ENCODE measurements around the gene DNAJC1. TPM values are rescaled to one million over a fixed set of nuclear protein-coding genes. Genes with fewer than 3 reads are reported as not detected.

The DNAJC1 gene
- total RNA-seq, 1 donor from 2014 or later = 18.2 TPM

DNA sequence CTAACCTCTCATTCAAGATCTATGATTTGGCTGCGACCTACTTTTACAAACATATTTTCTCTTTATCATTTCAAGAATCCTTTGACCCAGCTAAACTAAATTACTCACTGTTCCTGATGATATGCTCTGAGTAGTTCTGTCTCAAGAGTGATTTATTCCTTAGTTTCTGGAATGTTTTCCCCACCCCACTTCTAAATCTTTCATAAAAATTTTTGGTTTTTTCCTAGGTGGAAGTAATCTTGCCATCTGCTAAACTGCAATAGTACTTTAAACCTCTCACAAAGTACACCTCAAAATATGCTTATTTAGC is 170.8 kb downstream of the DNAJC1 start:
- TF ChIP-seq, protein P1, sequence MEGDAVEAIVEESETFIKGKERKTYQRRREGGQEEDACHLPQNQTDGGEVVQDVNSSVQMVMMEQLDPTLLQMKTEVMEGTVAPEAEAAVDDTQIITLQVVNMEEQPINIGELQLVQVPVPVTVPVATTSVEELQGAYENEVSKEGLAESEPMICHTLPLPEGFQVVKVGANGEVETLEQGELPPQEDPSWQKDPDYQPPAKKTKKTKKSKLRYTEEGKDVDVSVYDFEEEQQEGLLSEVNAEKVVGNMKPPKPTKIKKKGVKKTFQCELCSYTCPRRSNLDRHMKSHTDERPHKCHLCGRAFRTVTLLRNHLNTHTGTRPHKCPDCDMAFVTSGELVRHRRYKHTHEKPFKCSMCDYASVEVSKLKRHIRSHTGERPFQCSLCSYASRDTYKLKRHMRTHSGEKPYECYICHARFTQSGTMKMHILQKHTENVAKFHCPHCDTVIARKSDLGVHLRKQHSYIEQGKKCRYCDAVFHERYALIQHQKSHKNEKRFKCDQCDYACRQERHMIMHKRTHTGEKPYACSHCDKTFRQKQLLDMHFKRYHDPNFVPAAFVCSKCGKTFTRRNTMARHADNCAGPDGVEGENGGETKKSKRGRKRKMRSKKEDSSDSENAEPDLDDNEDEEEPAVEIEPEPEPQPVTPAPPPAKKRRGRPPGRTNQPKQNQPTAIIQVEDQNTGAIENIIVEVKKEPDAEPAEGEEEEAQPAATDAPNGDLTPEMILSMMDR (conservative IDR thresholded peaks at IDR 0.05) = no peak
- no peak overlapping the region for H3K4me3 Mint-ChIP-seq
- no peaks in the 10 kb centered on the region for H3K4me1 Mint-ChIP-seq (ENCODE audit: unreplicated experiment)
- no peaks in the 10 kb centered on the region for H3K27me3 Mint-ChIP-seq
- no peak overlapping the region for H3K27ac Mint-ChIP-seq
- DNase-seq (ENCODE audit: extremely low spot score, unreplicated experiment) = no peak
- peaks cover 21% of the 10 kb centered on the region for H3K36me3 Mint-ChIP-seq
- H3K9me3 Mint-ChIP-seq = peaks cover 15% of the 10 kb centered on the region

DNA sequence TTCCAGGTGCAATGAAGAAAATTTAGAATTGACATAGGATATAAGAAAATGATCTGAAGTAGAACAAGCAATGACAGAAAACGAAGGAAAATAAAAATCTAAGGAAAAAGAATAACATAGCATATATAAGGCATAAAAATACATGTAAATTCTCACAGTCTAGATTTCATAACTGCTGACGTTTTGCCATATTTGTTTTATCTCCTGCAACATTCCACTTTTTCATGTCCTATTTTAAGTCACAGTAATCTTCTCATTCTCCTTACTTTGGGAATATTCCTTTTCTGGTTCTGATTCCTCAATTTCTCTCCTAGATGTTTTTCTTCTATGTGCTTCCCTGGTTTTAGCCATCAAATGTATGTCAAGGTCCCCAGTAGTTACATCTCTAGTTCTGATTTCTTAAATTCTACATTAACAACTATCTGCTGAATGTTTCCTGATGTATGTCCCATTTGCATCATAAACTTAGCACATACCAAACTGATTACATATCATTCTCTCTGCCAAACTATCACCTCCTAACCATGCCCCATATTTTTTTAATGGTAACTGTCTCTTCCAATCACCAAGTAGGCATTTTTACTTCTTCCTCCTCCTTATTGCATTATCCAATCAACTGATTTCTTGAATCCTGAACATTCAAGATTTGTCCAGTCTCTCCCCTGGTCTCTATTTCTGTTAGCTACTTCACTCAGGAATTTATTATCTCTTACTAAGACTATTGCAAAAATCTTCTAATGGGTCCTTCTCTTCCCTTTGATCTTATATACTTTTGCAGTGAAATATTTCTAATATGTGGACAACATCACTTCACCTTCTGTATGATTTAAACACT is 171.3 kb downstream of the DNAJC1 start:
- Mint-ChIP-seq H3K4me3 (no peak overlapping the region), H3K27ac (no peak overlapping the region), H3K27me3 (no peaks in the 10 kb centered on the region), H3K36me3 (peaks cover 21% of the 10 kb centered on the region), H3K4me1 (ENCODE audit: unreplicated experiment) (no peaks in the 10 kb centered on the region), H3K9me3 (peaks cover 15% of the 10 kb centered on the region)
- TF ChIP-seq, protein P1 (conservative IDR thresholded peaks at IDR 0.05) = no peak
- no peak for DNase-seq (ENCODE audit: extremely low spot score, unreplicated experiment)

DNA sequence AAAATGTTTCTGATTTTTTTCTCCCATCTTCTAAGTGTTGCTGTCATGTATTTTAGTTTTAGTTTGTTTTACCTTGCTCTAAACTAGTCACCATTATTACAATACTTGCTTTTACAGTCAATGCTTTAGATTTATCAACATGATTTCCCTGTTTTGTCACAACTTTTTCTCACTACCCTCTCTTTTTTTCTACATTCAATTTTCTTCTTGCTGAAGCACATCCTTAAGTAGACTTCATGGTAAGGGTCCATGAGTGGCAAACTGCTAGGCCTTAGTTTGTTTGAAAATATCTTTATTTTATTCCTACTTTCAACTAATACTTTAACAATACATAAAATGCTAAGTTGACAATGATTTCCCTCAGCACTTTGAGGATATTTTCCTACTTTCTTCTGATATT is 173.5 kb downstream of the DNAJC1 start:
- peaks cover 27% of the 10 kb centered on the region for H3K36me3 Mint-ChIP-seq
- no peaks in the 10 kb centered on the region for H3K27me3 Mint-ChIP-seq
- peaks cover 31% of the 10 kb centered on the region for H3K9me3 Mint-ChIP-seq

DNA sequence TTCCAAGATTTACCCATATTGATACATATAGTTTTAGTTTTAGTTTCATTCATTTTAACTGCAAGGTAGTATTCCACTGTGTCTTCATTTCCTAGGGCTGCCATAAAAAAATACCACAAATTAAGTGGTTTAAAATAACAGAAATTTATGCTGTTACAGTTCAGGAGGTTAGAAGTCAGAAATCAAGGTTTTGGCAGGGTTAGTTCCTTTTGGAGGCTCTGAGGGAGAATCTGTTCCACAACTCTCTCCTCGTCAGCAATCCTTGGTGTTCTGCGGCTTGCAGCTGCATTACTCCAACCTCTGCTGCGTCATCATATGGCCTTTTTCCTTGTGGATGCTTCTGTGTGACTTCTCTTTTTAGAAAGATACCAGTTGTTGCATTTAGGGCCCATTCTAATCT is 176.2 kb downstream of the DNAJC1 start:
- Mint-ChIP-seq H3K9me3 (peaks cover 25% of the 10 kb centered on the region), H3K27ac (no peak overlapping the region), H3K27me3 (no peaks in the 10 kb centered on the region), H3K36me3 (peaks cover 18% of the 10 kb centered on the region), H3K4me3 (no peak overlapping the region), H3K4me1 (ENCODE audit: unreplicated experiment) (no peaks in the 10 kb centered on the region)
- TF ChIP-seq, protein P1 (conservative IDR thresholded peaks at IDR 0.05) = no peak
- no peak for DNase-seq (ENCODE audit: extremely low spot score, unreplicated experiment)

More for the DNA sequence above, 173.5 kb downstream of the DNAJC1 start:
- no peak overlapping the region for H3K27ac Mint-ChIP-seq
- TF ChIP-seq, protein P1 (conservative IDR thresholded peaks at IDR 0.05) = no peak
- H3K4me3 Mint-ChIP-seq = no peak overlapping the region
- no peaks in the 10 kb centered on the region for H3K4me1 Mint-ChIP-seq (ENCODE audit: unreplicated experiment)
- no peak for DNase-seq (ENCODE audit: extremely low spot score, unreplicated experiment)

DNA sequence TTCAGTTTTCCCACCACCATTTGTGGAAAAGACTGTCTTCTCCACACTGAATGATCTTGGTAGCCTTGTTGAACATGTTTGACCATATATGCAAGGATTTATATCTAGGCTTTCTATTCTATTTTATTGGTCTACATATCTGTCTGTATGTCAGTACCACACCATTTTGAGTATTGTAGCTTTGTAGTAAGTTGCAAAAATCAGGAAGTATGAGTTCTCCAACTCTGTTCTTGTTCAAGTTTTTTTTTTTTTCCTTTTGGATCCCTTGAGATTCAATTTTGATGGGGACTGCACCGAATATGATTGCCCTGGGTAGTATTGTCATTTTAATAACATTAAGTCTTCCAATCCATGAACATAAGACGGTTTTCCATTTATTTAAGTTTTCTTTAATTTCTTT is 176.8 kb downstream of the DNAJC1 start:
- H3K36me3 Mint-ChIP-seq = peaks cover 18% of the 10 kb centered on the region

More for the DNA sequence above, 176.8 kb downstream of the DNAJC1 start:
- peaks cover 22% of the 10 kb centered on the region for H3K9me3 Mint-ChIP-seq
- TF ChIP-seq, protein P1 (conservative IDR thresholded peaks at IDR 0.05) = no peak
- H3K27me3 Mint-ChIP-seq = no peaks in the 10 kb centered on the region
- no peak overlapping the region for H3K4me3 Mint-ChIP-seq
- H3K4me1 Mint-ChIP-seq (ENCODE audit: unreplicated experiment) = no peaks in the 10 kb centered on the region
- no peak for DNase-seq (ENCODE audit: extremely low spot score, unreplicated experiment)
- no peak overlapping the region for H3K27ac Mint-ChIP-seq
